Measurements from ENCODE around the gene CAMTA2.

DNA sequence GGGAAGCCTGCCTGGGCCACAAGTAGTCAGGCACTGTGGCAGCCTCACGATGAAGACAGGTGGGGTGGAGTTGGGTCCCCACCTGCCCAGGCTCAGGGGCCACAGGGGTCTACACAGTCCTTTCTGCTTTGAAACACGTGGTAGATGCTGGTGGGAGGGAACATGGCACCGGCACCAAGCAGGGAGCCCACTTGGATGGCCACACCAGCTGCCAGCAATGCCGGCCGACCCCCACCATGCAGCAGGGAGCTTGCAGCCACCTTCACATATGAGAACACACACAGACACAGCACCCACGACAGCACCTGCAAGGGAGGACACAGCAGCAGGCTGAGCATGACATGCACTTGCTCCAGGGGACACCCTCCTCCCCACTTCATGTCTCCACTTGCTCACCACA, 45.4 kb upstream of the CAMTA2 start:
- TF ChIP-seq, protein P1, sequence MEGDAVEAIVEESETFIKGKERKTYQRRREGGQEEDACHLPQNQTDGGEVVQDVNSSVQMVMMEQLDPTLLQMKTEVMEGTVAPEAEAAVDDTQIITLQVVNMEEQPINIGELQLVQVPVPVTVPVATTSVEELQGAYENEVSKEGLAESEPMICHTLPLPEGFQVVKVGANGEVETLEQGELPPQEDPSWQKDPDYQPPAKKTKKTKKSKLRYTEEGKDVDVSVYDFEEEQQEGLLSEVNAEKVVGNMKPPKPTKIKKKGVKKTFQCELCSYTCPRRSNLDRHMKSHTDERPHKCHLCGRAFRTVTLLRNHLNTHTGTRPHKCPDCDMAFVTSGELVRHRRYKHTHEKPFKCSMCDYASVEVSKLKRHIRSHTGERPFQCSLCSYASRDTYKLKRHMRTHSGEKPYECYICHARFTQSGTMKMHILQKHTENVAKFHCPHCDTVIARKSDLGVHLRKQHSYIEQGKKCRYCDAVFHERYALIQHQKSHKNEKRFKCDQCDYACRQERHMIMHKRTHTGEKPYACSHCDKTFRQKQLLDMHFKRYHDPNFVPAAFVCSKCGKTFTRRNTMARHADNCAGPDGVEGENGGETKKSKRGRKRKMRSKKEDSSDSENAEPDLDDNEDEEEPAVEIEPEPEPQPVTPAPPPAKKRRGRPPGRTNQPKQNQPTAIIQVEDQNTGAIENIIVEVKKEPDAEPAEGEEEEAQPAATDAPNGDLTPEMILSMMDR (conservative IDR thresholded peaks at IDR 0.05 in 1 of 2, IDR thresholded peaks at IDR 0.05 in 1 of 2; ENCODE audit: low read depth in 1 of 2, low read length in 2 of 2) = no peak
- no peak for TF ChIP-seq EZH2 (IDR thresholded peaks at IDR 0.05; ENCODE audit: low read length, missing control alignments)

All from fibroblast of lung (primary cell).